Stimulated activated CD8-positive, alpha-beta memory T cell treated with anti-CD3 and anti-CD28 coated beads, Interleukin-15, amount 100 ng/mL, for 1 hour (primary cell): ENCODE measurements around the gene DEFB113.
"Not testable (repeated sequence)": the region's sequence is repeated elsewhere in the genome, so short reads cannot be mapped to it uniquely, and the experiment has no call there.

Experiments
- DNase-seq: peaks from one replicate; pipeline ENCODE4 v3.0.0-alpha.2; 2020; ENCODE audit warnings: low read depth

The DEFB113 gene, protein sequence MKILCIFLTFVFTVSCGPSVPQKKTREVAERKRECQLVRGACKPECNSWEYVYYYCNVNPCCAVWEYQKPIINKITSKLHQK

DNA sequence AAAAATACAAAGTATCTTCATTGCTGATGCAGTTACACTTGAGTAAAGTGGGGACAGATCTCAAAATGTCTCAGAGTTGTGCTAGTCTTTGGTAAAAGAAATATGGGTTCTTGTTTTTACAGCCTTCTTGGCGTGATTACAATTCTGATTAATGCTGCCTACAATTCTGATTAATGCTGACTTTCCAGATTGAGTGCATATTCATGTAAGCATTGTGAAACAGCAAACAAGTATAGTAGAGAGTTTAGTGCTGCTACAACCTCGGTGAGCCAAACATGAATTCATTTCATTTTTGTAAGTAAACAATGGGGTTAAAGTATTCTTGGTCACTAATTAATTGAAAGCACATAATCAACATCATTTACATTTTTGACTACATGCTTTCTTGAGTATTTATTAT lies at the start of gene DEFB113:
DEFB113 (minus strand) TSS at position 21 of the 400 bp plus-strand sequence; CDS start at position 21, 0 bp downstream.
- no peak for DNase-seq

- DNase-seq = no peak
Measured at GRCh38 chr6:50007819-50008218, 38.4 kb upstream of the DEFB113 start.

DNA sequence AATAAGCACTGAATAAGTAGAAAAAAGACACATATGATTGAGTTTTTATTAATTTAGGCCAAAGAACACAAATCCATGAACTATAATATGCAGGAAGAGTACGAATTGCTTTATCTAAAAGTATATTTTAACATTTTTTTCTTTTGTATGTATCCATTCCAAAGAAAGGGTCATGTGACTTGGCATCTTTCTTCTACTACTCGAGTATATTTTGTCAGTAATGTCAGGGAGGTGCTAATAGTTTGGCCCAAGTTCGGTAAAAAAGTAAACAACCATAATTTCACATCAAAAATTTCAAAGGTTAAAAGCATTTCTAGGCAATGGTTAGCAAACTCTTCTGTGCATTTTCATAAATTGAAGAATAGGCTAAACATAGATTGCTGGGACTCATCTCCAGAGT lies 33.7 kb upstream of the DEFB113 start:
- DNase-seq = no peak

DNA sequence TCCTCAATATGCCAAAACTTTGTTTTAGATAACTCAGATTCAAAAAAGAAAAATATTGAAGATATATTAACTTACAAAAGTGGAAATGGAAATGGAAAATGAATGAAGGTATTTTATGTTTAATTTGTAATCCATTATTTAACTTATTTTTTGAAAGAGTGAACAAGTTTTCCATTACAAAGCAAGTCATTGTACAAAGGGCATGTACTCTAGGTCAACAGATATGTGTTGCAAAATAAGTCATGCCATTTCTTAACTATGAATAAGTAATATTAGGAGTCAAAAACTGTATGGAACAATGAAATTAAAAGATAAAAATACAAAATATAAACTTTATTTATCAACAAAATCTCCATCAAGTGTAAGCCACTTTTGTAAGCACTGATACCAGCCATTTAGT lies 25.9 kb upstream of the DEFB113 start:
- no peak for DNase-seq

DNA sequence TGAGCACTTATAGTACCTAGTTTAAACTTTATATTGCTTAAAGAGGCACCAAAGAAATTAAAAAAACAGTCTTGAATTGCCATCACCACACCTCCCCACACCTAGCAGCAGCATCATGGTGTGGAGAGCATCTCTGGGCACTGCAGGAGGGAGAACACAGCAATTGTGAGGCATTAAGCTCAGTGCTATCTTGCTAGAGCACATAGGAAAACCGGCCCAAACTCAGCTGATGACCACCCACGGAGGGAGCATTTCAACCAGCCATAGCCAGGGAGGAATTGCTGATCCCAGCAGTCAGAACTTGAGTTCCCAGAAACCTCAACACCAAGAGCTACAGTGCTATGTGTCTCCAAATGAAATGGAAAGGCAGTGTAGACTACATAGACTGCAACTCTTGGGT lies 19.5 kb upstream of the DEFB113 start:
- no peak for DNase-seq

GRCh38 chr6:49987749-49988148 lies 18.3 kb upstream of the DEFB113 start:
- no peak for DNase-seq

DNA sequence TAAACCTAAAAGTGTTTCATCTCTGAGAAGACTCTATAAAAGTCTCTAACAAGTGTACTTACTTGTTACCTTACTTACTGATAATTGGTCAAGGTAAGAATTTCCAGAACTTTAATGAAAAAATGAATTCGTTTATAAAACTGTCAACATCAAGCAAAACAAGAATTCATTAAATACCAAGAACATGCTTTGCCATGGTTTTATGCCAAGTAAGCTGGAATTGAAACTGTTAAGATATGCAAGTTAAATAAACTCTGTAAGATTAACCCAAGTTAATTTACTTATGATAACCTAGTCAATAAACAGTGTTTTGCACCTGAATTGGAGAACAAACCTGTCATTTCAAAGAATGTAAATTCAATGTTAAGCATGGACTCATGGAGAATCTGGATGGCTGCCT lies 17.1 kb upstream of the DEFB113 start:
- no peak for DNase-seq

- DNase-seq = no peak
Measured at GRCh38 chr6:49982046-49982445, 12.6 kb upstream of the DEFB113 start.

GRCh38 chr6:49980898-49981297 lies 11.5 kb upstream of the DEFB113 start:
- no peak for DNase-seq

GRCh38 chr6:49979584-49979983 lies 10.2 kb upstream of the DEFB113 start:
- no peak for DNase-seq

DNA sequence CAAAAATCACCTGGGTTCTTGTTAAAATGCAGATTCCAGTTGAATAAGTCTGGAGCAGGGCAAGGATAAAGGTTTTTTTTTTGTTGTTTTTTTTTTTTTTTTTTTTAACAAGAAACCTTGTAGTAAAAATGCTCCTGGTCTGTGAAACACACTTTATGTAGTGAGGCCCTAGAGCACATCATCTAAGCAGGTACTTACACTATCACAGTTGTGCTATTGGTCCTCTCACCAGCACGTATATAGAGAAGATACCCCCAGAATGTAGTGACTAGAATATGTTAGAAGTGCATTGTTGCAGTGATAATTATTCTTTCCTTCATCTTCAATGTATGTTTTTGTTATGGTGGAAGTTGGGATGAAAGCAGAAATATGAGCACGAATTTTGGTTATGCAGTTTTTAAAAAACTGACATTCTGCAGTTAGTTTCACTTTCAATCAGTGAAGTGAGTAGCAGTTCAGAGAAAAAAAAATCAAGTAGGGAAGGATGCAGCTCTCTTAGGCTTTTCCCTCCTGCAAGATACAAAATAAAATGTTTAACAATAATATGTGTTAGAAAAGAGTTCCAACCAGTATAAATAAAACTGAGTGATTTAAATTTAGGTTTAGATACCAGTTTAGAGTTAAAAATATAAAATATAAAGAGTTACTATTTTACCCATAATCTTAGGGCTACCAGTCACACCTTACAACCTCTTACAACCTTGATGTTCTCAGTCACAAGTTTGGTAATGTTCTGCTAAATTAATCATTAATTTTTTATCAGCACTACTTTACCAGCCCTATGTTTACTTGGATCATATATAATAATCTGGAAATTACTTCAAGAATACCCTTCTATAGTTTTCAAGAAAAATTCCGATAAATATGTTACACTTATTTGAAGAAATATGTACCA lies 9.2 kb upstream of the DEFB113 start:
- DNase-seq = no peak

GRCh38 chr6:49966823-49967222 lies 2.6 kb downstream of the DEFB113 start:
- DNase-seq = no peak

DNA sequence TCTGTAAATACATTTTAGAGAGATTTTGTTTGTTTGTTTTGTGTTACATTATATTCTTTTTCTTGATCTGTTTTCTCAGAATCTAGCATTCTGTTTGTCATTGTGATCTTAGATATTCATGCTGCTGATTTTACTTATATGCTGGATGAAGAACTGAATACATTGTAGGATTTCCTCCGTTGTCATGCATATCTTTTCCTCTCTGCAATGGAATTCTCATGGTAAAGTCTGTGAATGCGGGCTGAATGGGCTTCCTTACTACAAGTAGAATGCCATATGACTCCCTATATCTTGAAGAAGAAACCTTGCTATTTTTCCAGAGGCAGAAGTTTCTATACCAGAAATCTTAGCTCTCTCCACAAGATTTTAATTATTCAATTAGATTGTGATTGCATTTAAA lies 3.1 kb downstream of the DEFB113 start:
- DNase-seq = no peak

- no peak for DNase-seq
Measured at GRCh38 chr6:49964064-49964463, 5.4 kb downstream of the DEFB113 start, which contains the start of gene DEFB114. Gene DEFB114 (minus strand): TSS chr6:49964164. CDS start chr6:49964105, 59 bp downstream.

DNA sequence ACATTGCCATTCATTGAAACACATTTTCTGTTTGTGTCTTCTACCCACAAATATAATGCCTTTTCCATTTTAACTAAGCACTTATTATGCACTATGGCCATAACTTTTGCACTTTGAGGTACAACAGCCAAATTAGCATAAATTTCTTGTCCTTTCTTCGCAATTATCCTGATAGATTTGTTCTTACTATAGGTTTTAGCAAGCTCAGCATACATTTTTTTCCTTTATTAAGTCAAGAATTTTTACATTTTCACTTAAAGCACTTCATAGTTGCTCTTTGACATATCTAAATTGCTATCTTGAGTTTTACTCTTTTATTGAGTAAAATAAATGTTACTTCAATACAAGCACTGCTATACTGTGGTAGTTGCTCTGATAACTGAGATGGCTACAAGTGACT lies 11.2 kb downstream of the DEFB113 start:
- DNase-seq = no peak

GRCh38 chr6:49955847-49956246 lies 13.6 kb downstream of the DEFB113 start:
- no peak for DNase-seq

DNA sequence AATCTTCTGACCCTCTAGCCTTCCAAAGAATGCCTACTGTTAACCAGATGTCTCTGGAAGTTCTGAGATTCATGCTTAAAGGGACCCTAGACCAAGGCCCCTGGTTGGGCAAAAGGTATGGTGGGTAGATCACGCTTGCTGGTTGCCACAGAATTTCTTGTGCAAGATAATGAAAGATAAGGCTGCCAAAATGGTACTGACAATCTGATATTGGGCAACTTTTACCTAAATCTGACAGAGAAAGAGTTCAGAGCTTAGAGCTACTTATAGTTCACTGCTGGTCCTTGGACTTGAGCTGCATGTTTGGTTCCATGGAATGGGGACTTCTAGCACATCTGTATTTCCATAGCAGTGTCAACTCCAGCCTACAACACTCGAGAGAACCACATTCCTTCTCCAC lies 17.5 kb downstream of the DEFB113 start:
- no peak for DNase-seq

GRCh38 chr6:49950415-49950751 lies 19.0 kb downstream of the DEFB113 start:
- DNase-seq = no peak

DNA sequence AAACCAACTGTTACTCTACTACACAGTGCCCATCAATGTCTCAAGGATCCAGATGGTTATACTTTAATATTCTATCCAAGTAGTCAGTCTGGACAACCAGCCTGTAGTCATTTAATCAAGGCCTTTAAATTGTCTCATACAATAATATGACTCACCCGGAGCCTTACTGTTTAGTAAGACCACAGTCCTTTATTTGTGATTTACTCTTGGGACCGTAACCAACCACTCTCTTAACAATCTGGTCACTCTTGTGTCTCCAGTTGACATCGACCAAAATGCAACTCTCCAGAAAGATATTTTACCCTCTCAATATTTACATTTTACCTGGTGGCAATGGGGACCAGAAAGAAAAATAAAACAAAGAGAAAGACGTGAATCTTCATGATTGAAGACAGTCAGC lies 20.4 kb downstream of the DEFB113 start:
- DNase-seq = no peak

DNA sequence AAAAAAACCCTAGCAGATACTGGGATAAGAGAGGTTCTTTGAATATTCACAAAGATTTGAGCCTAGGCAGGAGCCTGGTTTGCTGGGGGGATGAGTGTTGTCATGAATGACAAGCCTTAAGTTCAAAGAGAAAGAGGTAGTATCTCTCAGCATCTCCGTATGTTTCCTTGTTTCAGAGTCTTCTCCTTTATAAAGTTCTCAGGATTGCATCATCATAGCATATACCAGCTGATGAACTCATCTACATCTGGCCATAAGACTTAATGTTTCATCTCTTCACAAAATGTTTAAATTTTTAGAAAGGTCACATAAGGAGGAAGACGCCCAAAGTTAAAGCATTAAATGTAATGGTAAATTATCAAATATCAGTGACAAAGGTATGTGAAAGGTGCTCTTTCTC lies 22.6 kb downstream of the DEFB113 start:
- no peak for DNase-seq

- DNase-seq = not testable (repeated sequence)
Measured at GRCh38 chr6:49944068-49944467, 25.4 kb downstream of the DEFB113 start.

DNA sequence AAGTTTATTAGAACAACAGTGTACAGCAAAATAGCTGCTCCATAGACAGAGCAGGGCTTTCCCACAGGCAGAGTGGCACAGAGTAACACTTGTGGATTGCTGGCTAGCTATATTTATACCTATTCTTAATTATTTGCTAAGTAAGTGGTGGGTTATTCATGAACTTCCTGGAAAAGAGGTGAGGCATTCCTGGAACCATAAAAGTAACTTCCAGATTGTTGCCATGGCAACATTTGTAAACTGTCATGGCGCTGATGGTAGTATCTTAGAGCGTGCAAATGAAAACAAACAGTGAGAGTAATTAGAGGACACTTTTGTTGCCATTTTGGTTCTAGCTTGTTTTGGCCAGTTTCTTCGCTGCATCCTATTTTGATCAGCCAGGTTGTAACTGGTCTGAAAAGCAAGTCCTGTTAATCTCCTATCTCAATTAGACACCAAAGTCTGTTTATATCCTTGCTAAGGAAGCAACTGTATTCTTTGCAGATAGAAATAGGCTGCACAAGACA lies 29.4 kb downstream of the DEFB113 start:
- DNase-seq = no peak

DNA sequence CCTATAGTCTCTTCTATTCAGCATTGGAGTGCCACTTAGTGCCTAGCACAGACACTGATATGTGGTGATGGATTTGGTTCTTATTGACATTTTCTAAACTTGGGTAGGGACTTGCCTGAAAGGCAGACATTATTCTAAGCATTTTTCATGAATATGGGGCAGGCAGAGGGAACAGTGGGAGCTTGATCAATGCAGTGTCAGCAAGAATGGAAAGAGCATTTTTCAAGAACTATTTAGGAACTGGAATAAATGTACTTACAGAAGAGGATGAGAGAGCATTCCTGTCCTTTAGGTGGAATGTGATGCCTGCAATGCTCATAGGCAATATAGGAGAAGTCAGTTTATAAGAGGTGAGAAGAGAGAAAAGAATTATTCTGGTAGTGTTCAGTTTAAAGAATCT lies 31.6 kb downstream of the DEFB113 start:
- no peak for DNase-seq

- no peak for DNase-seq
Measured at GRCh38 chr6:49937017-49937416, 32.4 kb downstream of the DEFB113 start.
